Measurements from ENCODE around the gene KIF3C. TPM values are rescaled to one million over a fixed set of nuclear protein-coding genes. Genes with fewer than 3 reads are reported as not detected.
A peak's percentile ranks its signal among the peaks of the same experiment; 100 is the strongest.
"Not testable (repeated sequence)": the region's sequence is repeated elsewhere in the genome, so short reads cannot be mapped to it uniquely, and the experiment has no call there.

KIF3C gene
- total RNA-seq, 1 donor from 2014 or later: 4.1 TPM

DNA sequence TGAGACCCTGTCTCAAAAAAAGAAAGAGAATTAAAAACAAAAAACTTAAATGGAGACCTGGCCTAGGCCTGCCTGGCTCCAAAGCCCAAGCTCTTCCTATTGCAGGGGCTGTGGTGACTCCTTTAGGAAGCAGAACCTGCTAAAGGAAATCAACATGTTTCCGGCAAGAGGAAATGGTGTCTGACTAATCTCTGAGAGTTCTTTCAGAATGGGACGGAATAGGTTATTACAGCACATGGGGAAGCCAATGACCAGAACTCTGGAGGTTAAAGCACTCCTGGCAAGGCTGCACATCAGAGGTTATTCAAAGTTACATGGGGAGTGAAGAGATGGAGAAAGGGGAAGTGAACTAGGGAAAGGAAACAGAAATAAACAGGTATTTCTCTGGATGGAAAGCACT lies 21.4 kb downstream of the KIF3C start:
- DNase-seq (ENCODE audit: low spot score): no peak

DNA sequence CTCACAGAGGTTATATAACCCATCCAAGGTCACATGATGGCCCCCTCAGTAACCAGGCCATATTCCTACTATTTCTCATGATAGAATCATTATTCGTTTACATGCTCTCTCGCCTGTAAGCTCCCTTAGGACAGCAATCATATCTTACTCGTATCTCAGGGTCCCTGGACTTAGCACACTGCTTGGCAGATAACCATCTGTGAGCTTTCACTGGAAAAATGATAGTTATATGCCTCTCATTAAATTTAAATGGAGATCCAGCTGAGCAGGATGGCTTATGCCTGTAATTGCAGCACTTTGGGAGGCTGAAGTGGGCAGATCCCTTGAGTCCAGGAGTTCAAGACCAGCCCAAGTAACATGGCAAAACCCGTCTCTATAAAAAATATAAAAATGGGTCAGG lies 21.9 kb downstream of the KIF3C start:
- no peak for DNase-seq (ENCODE audit: low spot score)

DNA sequence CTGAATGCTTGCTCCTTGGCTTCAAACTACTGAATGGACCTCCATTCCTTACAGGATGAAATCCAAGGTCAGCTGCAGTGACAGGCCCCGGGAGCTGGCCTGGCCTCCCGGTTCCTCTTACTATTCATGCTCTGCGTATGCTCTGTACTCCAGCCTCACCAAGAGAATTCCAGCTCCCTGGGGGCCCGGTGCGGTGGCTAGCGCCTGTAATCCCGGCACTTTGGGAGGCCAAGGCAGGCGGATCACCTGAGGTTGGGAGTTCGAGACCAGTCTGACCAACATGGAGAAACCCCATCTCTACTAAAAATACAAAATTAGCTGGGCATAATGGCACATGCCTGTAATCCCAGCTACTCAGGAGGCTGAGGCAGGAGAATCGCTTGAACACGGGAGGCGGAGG lies 23.7 kb downstream of the KIF3C start:
- DNase-seq (ENCODE audit: low spot score): not testable (repeated sequence)

DNA sequence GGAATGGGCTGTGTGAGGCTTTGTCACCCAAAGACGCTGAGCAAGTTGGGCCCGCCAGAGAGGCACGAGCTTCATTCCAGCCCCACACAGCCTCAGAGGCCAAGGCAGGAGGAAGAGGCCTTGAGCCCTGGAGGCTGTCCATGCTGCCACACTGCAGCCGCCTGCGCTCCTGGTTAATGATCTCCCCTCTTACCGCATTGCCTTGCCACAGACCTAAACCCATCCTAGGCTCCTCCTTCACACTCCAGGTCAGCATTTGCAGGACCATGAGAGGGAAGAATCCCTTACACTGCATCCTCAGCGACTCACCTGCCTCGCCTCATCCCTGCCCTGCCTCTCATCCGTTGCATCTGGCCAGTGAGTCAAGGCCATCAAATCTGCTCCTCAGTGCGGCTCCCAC lies 24.6 kb downstream of the KIF3C start:
- DNase-seq (ENCODE audit: low spot score): no peak

DNA sequence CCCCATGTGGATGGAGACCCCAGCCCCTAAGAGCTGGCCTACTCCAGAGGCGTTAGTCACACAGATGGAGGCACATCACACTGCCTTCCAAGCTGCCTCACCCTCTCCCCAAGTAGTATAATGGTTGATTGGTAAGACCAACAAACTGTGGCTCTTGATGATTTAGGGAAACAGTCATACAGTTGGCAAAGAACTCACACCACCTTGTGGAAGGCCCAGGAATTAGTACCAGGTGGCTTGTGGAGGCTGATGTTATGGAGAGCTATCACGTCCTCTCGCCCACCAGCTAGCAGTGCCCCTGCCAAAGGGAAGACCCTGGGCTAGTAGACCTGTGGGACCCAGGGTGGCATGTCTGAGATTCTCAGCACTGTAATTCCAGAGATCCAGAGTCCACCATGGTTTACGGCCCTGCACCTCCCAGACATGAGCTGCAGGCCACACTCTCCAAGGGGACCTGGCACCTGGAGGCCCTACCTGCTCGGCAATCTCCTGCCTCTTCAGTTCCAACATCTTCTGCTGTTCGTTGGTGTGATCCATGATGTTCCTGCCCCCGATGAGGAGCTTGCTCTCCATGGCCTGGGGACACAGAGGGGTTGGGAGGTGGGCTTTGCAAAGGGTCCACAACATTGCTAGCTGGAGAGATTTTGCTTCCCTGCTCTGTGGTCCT lies 26.3 kb downstream of the KIF3C start:
- DNase-seq (ENCODE audit: low spot score): no peak

DNA sequence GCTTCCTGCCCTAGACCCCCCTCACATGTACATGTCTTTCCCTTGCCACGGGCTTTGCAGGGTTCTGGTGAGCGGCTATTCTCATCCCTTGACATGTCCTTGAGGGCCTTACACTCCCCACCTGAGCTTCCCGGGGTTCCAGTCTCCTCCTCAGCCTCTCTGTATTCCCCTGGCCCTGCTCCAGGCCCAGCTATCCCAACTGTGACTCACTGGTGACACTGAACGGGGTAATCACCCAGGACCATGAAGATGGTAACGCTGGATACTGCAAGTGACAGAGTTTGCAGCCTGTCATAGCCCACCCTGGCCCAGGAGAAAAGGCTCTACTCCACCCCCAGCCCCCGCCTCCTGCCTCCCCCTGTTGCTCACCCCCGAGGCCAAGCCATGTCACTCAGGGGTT lies 27.3 kb downstream of the KIF3C start:
- no peak for DNase-seq (ENCODE audit: low spot score)

DNA sequence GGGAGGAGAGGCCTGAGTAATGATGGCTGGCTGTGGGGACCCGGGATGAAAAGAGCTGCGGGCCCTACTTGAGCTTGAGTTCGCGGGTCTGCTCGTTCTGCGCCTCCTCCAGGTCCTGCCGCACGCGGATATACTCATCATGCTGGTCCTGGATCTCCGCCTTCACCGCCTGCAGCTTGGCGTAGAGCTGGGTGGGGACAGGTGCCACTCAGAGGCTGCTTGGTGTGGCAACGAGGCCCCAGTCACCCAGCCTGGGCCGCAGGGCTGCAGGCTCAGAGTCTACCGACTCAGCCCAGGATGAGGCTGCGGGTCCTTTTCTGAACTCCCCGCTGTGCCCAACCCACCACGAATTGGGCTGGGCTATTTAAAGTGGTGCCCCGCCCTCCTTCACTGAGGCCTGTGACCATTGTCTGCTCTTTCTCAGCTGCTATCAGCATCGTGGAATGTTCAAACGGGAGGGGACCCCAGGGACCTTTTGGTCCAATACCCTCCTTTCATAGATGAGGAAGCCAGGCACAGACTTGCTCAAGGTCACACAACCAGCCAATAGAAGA lies 28.0 kb downstream of the KIF3C start:
- no peak for DNase-seq (ENCODE audit: low spot score)

DNA sequence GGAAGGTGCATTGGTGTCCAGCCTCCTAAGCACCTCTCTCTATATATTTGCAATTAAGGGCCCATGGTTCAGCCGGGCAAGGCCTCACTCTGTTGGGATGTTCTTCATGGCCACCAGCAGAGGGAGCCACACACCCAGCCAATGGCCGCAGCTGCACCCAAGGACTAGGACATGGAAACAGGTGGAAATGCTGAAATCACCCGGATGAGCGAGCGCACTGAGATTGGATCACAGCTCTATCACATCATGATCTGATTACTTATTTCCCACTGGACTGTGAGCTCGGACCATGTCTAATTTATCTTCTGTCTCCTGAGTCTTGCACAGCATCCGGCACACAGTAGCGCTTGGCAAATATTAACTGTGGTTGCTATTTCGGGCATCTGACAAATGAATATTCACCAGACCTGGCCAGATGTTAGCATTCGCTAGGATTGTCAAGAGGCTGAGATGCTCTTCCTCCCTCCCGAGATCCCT lies 31.2 kb downstream of the KIF3C start:
- DNase-seq (ENCODE audit: low spot score): peak; percentile 81

DNA sequence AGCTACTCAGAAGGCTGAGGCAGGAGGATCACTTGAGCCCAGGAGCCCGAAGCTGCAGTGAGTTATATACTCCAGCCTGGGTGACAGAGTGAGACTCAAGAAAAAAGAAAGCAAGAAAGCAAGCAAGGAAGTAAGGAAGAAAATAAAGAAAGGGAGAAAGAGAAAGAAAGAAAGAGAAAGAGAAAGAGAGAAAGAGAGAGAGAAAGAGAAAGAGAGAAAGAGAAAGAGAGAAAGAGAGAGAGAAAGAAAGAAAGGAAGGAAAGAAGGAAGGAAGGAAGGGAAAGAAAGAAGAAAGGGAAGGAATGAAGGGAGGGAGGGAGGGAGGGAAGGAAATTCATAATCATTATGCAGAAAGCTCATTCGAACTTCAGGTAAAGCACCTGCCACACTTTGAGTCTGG lies 33.9 kb downstream of the KIF3C start:
- DNase-seq (ENCODE audit: low spot score): no peak

DNA sequence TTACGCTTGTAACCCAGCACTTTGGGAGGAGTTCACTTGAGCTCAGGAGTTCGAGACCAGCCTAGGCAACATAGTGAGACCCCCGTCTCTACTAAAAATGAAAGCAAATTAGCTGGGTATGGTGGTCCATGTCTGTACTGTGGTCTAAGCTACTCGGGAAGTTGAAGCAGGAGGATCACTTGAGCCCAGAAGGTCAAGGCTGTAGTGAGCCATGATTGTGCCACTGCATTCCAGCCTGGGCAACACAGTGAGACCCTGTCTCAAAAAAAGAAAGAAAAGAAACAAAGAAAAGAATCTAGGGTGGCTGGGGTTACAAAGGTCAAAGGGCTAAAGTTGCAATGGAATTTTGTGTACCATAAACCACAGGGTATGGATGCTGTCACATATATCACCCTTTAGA lies 41.3 kb downstream of the KIF3C start:
- no peak for DNase-seq (ENCODE audit: low spot score)

DNA sequence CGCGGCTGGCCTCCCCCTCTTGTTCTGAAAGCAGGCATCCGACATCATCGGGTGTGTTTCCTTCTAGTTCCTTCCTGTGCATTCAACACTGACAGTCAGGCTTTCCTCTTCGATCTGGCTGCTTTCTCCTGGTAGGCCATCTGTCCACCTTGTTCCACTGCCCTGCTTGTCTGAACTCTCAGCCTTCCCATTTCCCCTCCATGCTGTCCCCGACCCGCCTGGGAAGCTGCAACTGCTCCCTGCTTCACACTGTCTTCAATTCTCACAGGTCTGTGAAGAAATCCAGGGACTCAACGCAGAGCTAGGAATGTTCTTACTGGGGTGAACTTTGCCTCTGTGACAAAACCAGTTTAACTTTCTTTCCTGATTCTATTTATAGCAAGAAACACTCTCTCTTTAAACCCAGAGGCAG lies 43.0 kb downstream of the KIF3C start:
- DNase-seq (ENCODE audit: low spot score): no peak

DNA sequence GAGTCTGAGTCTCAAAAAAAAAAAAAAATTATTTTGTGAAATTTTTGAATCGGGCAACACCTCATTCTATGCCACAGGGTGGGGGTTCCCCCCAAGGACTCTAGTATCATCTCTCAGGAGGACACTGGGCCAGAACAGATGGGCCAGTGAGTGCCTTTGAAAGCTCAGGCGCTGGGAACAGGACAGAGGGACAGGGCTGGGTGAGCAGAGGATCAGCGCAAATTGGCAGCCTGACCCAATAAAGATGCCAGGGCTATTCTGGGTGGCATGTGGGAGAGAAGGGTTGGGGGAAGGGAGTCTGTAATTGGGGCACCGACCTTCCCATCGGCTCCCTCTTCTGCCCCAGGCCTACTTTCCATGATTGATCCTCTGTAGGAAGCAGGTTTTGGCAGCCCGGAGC lies 44.0 kb downstream of the KIF3C start:
- DNase-seq (ENCODE audit: low spot score): no peak

DNA sequence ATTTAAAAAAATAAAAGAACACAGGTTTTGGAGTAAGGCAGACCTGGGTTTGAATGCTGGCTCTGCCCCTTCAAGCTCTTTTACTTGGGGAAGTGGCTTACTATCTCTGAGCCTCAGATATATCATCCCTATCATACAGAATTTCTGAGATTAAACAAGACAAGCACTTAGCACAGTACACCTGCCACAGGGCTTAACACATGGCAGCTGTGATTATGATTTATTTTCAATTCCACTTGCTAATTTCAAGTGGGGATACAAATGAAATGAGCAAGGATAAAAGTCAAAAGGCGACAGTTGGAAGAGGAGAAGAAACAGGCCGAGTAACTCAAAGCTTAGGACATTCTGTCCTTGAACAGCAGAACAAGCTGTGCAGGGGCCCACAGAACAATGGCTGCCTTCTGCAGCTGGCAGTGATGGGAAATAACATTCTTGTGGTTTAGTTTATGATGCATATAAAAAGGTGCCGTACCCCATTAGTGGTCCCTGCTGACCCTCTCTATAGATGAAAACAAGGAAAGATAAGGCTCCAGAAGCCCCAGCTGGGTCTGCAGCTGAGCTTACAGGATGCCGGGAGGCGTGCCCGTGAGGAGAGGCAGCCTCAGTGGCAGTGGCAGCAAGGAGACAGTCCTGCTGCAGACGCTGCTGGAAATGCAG lies 45.3 kb downstream of the KIF3C start:
- DNase-seq (ENCODE audit: low spot score): no peak

DNA sequence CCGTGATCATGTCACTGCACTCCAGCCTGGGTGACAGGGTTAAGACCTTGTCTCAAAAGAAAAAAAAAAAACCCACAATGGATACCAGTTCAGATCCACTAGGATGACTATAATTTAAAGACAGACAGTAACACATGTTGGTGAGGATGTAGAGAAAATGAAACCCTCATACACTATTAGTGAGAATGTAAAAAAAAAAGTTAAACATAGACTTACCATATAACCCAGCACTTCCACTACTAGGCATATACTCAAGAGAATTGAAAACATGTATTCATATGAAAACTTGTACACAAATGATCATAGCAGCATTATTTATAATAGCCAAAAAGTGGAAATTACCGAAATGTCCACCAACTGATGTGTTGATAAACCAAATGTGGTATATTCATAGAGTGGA lies 48.7 kb downstream of the KIF3C start:
- no peak for DNase-seq (ENCODE audit: low spot score)

DNA sequence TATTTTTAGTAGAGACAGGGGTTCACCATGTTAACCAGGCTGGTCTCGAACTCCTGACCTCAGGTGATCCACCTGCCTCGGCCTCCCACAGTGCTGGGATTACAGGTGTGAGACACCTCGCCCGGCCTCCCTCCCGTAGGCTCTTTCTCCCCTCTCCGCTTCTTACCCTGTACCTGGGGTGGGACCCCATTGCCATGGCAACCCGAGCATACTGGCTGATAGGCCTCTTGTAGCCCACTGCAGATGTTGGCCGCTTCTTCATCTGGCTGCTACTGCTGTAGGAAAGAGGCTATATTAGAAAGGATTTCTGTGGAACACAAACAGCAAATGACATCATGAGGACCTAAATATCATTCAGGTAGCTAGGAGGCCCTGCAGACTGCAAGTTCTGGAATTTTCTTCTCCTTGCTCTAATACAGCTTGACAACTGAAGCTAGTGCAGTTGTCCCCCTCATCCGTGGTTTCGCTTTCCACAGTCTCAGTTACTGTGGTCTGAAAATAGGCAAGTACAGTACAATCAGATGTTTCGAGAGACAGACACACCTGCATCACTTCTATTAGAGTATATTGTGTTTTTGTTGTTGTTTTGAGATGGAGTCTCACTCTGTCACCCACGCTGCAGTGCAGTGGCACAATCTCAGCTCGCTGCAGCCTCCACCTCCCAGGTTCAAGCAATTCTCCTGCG lies 52.4 kb downstream of the KIF3C start:
- no peak for DNase-seq (ENCODE audit: low spot score)

DNA sequence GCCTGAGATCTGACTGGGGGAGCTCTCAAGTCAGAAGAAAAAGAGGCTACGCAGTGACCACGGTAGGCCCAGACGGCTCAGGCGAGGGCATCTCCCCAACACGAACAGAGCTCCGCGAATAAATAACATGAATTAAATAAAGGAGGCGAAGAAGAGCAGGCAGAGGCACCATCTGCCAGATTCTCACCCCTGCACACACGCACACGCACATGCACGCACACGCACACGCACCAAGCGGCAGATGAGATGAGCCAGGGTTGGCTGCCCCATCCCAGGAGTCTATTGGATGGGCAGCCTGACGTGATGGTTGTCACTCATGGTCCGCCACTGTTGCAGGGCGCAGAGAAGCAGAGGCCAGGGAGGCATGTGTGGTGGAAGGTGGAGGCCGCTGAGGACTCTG lies 53.6 kb downstream of the KIF3C start:
- no peak for DNase-seq (ENCODE audit: low spot score)

DNA sequence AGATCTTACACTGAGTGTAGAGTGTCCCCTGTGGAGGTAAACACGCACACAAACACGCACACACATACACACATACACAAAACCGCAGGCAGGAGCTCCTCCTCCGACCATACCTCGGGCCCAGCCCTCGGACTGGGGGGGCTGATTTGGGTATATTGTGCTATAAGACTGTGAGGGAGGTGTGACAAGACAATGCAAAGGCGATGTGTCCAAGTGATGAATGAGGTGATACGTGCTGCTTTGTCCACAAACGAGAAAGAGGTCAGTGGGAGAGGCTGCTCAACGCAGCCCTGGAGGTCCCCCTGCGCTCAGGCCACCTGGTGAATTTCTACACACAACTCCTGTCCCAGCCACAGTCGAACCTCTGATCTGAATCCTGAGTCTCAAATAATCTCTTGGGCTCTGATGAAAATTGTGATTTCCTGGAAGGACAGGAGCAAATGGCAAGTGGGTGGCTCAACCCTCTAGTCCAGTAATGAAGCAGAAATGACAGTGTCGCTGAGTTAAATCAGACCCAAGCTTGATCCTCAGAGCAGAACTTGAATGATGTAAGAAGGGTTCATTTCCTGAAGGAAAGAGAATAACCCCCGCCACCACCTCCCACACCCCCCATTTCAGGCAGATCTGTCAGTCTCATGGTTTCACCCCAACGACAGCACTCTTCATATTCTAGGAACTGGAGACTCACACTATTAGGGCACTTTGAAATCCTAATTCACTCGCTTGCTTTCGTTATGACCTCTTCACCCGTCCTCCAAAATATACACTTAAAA lies 55.1 kb downstream of the KIF3C start:
- DNase-seq (ENCODE audit: low spot score): no peak

DNA sequence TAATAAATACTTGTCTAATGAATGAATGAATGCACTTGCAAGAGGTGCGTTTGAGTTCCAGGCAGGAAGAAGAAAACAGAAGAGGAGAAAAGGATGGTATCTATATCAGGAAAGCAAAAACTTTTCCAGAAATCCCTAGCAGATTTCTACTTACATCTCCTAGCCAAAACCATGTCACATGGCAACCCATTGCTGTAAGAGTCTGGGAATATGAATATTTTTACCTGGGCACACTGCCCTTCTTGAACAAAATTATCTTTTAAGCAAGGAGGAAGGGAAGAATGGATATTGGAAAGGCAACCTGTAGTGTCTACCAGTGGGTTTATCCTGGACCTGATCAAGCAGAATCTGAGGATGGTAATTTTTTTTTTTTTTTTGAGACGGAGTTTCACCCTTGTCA lies 59.8 kb downstream of the KIF3C start:
- DNase-seq (ENCODE audit: low spot score): no peak

DNA sequence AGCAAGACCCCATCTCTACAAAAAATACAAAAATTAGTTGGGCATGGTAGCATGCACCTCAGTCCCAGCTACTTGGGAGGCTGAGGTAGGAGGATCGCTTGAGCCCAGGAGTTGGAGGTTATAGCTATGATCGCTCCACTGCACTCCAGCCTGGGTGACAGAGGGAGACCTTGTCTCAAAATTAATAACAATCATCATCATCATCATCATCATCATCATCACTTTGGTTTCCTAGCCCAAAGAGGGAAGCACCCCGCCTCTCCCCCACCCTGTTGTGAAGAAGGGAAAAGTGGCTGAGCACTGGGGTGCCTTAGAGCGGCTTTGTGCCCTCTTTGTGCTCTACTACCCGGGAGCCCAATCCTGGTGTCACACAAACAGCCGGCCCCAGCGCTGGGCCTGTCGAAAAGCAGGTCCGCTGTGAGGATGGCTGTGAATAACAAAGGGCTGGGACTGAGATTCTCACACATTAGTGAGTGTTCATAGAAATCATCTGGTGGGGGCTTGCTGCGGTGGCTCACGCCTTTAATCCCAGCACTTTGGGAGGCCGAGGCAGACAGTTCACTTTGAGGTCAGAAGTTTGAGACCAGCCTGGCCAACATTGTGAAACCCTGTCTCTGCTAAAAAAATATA lies 61.4 kb downstream of the KIF3C start:
- DNase-seq (ENCODE audit: low spot score): no peak

DNA sequence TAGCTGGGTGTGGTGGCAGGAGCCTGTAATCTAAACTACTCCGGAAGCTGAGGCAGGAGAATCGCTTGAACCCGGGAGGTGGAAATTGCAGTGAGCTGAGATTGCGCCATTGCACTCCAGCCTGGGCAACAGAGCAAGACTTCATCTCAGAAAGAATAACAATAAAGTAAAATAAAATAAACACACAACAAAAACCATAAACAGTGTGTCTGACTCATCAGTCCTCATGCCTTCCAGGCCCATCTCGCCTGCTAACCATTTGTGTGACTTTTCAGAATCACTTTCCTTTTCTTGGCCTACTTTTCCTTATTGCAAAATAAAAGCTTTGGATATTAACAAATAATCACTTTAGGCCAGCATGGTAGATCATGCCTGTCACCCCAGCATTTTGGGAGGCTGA lies 62.0 kb downstream of the KIF3C start:
- no peak for DNase-seq (ENCODE audit: low spot score)

DNA sequence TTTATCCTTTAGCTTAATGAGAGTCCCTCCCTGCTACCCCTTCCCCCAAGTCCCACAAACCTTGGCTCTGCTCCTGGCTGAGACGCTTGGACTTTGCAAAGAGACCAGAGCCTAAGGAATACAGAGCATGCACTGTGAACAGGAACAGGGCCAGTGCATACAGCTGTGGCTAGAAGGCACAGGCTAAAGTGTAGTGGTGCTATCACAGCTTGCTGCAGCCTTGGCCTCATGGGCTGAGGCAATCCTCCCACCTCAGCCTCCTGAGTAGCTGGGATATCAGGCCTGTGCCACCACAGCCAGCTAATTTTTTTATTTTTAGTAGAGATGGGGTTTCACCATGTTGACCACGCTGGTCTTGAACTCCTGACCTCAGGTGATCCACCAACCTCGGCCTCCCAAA lies 64.5 kb downstream of the KIF3C start:
- no peak for DNase-seq (ENCODE audit: low spot score)

DNA sequence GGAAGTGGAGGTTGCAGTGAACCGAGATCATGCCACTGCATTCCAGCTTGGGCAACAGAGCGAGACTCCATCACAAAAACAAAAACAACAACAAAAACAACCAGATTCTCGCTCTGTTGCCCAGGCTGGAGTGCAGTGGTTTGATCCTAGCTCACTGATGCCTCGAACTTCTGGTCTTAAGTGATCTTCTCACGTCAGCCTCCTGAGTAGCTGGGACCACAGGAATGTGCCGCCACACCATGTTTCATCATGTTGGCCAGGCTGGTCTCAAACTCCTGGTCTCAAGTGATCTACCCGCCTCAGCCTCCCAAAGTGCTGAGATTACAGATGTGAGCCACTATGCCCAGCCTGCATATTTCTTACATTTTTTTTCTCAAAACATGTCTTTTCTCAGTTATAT lies 64.9 kb downstream of the KIF3C start:
- not testable (repeated sequence) for DNase-seq (ENCODE audit: low spot score)
